Measurements from ENCODE around the gene ADD1.
A peak's percentile ranks its signal among the peaks of the same experiment; 100 is the strongest.

The ADD1 gene

GRCh38 chr4:2797545-2798305 lies 45.9 kb upstream of the ADD1 start:
- no peak for TF ChIP-seq CTCF (IDR thresholded peaks at IDR 0.05; ENCODE audit: insufficient read depth, low read length, poor library complexity, severe bottlenecking)
- no peaks in the 10 kb centered on the region for H3K36me3 ChIP-seq (ENCODE audit: control insufficient read depth, insufficient read depth, low read length)
- peak; percentile 42 for DNase-seq (ENCODE audit: extremely low read depth, insufficient read length)
- no peak overlapping the region for H3K4me3 ChIP-seq (replicated peaks; ENCODE audit: low read depth, low read length)
- no peaks in the 10 kb centered on the region for H3K27me3 ChIP-seq (replicated peaks; ENCODE audit: control insufficient read depth, insufficient read depth, low read length)

- H3K27me3 ChIP-seq (replicated peaks; ENCODE audit: control insufficient read depth, insufficient read depth, low read length): no peaks in the 10 kb centered on the region
Measured at GRCh38 chr4:2798399-2799223, 45.0 kb upstream of the ADD1 start.

GRCh38 chr4:2799224-2799911 lies 44.3 kb upstream of the ADD1 start:
- peaks cover 3% of the 10 kb centered on the region for H3K36me3 ChIP-seq (ENCODE audit: control insufficient read depth, insufficient read depth, low read length)
- DNase-seq (ENCODE audit: extremely low read depth, insufficient read length): peak; percentile 6
- TF ChIP-seq CTCF (IDR thresholded peaks at IDR 0.05; ENCODE audit: insufficient read depth, low read length, poor library complexity, severe bottlenecking): no peak
- H3K27me3 ChIP-seq (replicated peaks; ENCODE audit: control insufficient read depth, insufficient read depth, low read length): no peaks in the 10 kb centered on the region
- H3K4me3 ChIP-seq (replicated peaks; ENCODE audit: low read depth, low read length): peak overlapping the region; percentile 74

More at GRCh38 chr4:2798399-2799223, 45.0 kb upstream of the ADD1 start:
- H3K36me3 ChIP-seq (ENCODE audit: control insufficient read depth, insufficient read depth, low read length): no peaks in the 10 kb centered on the region; the same call in 1 of the 2 replicates
- H3K4me3 ChIP-seq (replicated peaks; ENCODE audit: low read depth, low read length): peak overlapping the region; percentile 74
- DNase-seq (ENCODE audit: extremely low read depth, insufficient read length): peak; percentile 70
- TF ChIP-seq CTCF (IDR thresholded peaks at IDR 0.05; ENCODE audit: insufficient read depth, low read length, poor library complexity, severe bottlenecking): no peak

- Histone ChIP-seq H3K4me3 (replicated peaks; ENCODE audit: low read depth, low read length) (peak overlapping the region; percentile 74), H3K27me3 (replicated peaks; ENCODE audit: control insufficient read depth, insufficient read depth, low read length) (no peaks in the 10 kb centered on the region), H3K36me3 (ENCODE audit: control insufficient read depth, insufficient read depth, low read length) (peaks cover 3% of the 10 kb centered on the region)
- peak; percentile 31 for DNase-seq (ENCODE audit: extremely low read depth, insufficient read length)
- TF ChIP-seq CTCF (IDR thresholded peaks at IDR 0.05; ENCODE audit: insufficient read depth, low read length, poor library complexity, severe bottlenecking): no peak
Measured at GRCh38 chr4:2799971-2800690, 43.5 kb upstream of the ADD1 start.
